Neural crest cell (in vitro differentiated cells): Measurements from ENCODE around the gene PGLYRP2. TPM values are rescaled to one million over a fixed set of nuclear protein-coding genes. Genes with fewer than 3 reads are reported as not detected.

ENCODE experiments used
- DNase-seq: peaks from one replicate; pipeline ENCODE4 v3.0.0; 2021; ENCODE audit warnings: low read depth, mixed read lengths, low spot score
- H3K27ac Mint-ChIP-seq: one replicate; pipeline ENCODE4 v1.8.0; 2021; ENCODE audit warnings: mild to moderate bottlenecking, mixed read lengths; ENCODE audit not compliant: unreplicated experiment
- H3K27me3 Mint-ChIP-seq: 2 replicates; pipeline ENCODE4 v1.8.0; 2021; ENCODE audit warnings: low read depth, mild to moderate bottlenecking, mixed read lengths
- H3K36me3 Mint-ChIP-seq: 2 replicates; pipeline ENCODE4 v1.8.0; 2021; ENCODE audit warnings: low read depth, mild to moderate bottlenecking, mixed read lengths
- H3K4me1 Mint-ChIP-seq: 2 replicates; pipeline ENCODE4 v1.8.0; 2021; ENCODE audit warnings: mixed read lengths
- H3K4me3 Mint-ChIP-seq: one replicate; pipeline ENCODE4 v1.8.0; 2021; ENCODE audit warnings: mild to moderate bottlenecking, mixed read lengths
- H3K9me3 Mint-ChIP-seq: 2 replicates; pipeline ENCODE4 v1.8.0; 2021; ENCODE audit warnings: mixed read lengths
- CTCF ChIP-seq: fragments of 200-600 bp; sonication (generic); conservative IDR thresholded peaks from 2 replicates; pipeline ENCODE4 v1.5.0; 2021; ENCODE audit warnings: antibody characterized with exemption, mild to moderate bottlenecking
- total RNA-seq: library from RNA; stranded (reverse); gene quantifications from 2 replicates; pipeline ENCODE4 v1.2.1, GENCODE V29; 2021

The PGLYRP2 gene
- total RNA-seq, 1 donor from 2014 or later, result not detected

- Mint-ChIP-seq H3K36me3 (no peaks in the 10 kb centered on the region), H3K27me3 (peaks cover 6% of the 10 kb centered on the region), H3K9me3 (peaks cover 3% of the 10 kb centered on the region), H3K4me1 (no peaks in the 10 kb centered on the region), H3K4me3 (no peak overlapping the region), H3K27ac (no peak overlapping the region)
- DNase-seq, result no peak
- TF ChIP-seq CTCF, result no peak
Measured at GRCh38 chr19:15507068-15508034, 28.1 kb upstream of the PGLYRP2 start.

GRCh38 chr19:15506074-15506571 is 26.8 kb upstream of the PGLYRP2 start:
- no peak for TF ChIP-seq CTCF
- Mint-ChIP-seq H3K9me3 (peaks cover 3% of the 10 kb centered on the region), H3K36me3 (no peaks in the 10 kb centered on the region), H3K4me3 (no peak overlapping the region), H3K27ac (no peak overlapping the region), H3K4me1 (no peaks in the 10 kb centered on the region), H3K27me3 (peaks cover 17% of the 10 kb centered on the region)
- DNase-seq, result no peak

GRCh38 chr19:15502264-15502663 is 23.0 kb upstream of the PGLYRP2 start:
- Mint-ChIP-seq H3K27ac (no peak overlapping the region), H3K9me3 (peaks cover under 1% of the 10 kb centered on the region), H3K36me3 (no peaks in the 10 kb centered on the region), H3K4me3 (no peak overlapping the region), H3K27me3 (peaks cover 35% of the 10 kb centered on the region), H3K4me1 (no peaks in the 10 kb centered on the region)
- TF ChIP-seq CTCF, result no peak
- no peak for DNase-seq

- Mint-ChIP-seq H3K36me3 (no peaks in the 10 kb centered on the region), H3K4me3 (no peak overlapping the region), H3K27ac (no peak overlapping the region), H3K27me3 (peaks cover 35% of the 10 kb centered on the region), H3K4me1 (no peaks in the 10 kb centered on the region), H3K9me3 (no peaks in the 10 kb centered on the region)
- no peak for DNase-seq
- no peak for TF ChIP-seq CTCF
Measured at GRCh38 chr19:15501596-15501995, 22.3 kb upstream of the PGLYRP2 start.

- Mint-ChIP-seq H3K9me3 (peaks cover 4% of the 10 kb centered on the region), H3K4me1 (no peaks in the 10 kb centered on the region), H3K27me3 (peaks cover 35% of the 10 kb centered on the region), H3K4me3 (no peak overlapping the region), H3K36me3 (no peaks in the 10 kb centered on the region), H3K27ac (no peak overlapping the region)
- no peak for DNase-seq
- TF ChIP-seq CTCF, result no peak
Measured at GRCh38 chr19:15498910-15499309, 19.6 kb upstream of the PGLYRP2 start.
